ENCODE results near the gene SLC4A3.

Gene SLC4A3

DNA sequence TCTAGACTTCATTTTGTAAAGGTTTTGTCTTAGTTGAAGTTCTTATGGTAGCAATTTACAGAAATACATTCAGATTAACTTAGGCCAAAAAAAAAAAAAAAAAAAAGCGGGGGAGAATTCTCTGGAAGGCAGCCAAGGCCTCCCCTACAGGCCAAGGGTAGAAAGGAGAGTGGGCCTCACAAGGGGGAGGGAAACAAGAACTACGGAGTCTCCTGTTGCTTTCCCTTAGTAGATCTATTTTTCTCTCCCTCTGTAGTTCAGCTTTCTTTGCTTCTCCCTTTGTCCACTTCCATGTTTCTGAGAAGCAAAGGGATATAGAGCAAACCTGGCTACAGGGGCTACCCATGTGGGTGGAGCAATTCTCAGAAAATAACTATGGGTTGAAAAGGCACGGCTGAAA, 32.2 kb upstream of the SLC4A3 start:
- Histone ChIP-seq H3K9me2 (ENCODE audit: low read depth, low read length) (no peaks in the 10 kb centered on the region), H3K4me2 (ENCODE audit: low read length) (no peak overlapping the region), H3K9ac (ENCODE audit: low read length) (no peak overlapping the region), H3K27ac (ENCODE audit: low read depth, low read length, poor library complexity, severe bottlenecking) (no peak overlapping the region), H3K27me3 (ENCODE audit: insufficient read depth, low read length) (no peaks in the 10 kb centered on the region), H3K9me3 (ENCODE audit: low read length) (no peaks in the 10 kb centered on the region), H4K20me1 (ENCODE audit: insufficient read depth, low read length) (no peaks in the 10 kb centered on the region), H3F3A (ENCODE audit: insufficient read depth, low read length) (no peaks in the 10 kb centered on the region), H2AFZ (ENCODE audit: low read length) (no peak overlapping the region), H3K4me3 (ENCODE audit: low read depth, low read length, poor library complexity, severe bottlenecking) (no peak overlapping the region), H3K36me3 (ENCODE audit: insufficient read depth, low read length) (no peaks in the 10 kb centered on the region), H3K4me1 (ENCODE audit: insufficient read depth, low read length, severe bottlenecking) (peaks cover 12% of the 10 kb centered on the region), H3K79me2 (ENCODE audit: insufficient read depth, low read length) (no peaks in the 10 kb centered on the region)
- TF ChIP-seq, protein P1, sequence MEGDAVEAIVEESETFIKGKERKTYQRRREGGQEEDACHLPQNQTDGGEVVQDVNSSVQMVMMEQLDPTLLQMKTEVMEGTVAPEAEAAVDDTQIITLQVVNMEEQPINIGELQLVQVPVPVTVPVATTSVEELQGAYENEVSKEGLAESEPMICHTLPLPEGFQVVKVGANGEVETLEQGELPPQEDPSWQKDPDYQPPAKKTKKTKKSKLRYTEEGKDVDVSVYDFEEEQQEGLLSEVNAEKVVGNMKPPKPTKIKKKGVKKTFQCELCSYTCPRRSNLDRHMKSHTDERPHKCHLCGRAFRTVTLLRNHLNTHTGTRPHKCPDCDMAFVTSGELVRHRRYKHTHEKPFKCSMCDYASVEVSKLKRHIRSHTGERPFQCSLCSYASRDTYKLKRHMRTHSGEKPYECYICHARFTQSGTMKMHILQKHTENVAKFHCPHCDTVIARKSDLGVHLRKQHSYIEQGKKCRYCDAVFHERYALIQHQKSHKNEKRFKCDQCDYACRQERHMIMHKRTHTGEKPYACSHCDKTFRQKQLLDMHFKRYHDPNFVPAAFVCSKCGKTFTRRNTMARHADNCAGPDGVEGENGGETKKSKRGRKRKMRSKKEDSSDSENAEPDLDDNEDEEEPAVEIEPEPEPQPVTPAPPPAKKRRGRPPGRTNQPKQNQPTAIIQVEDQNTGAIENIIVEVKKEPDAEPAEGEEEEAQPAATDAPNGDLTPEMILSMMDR (IDR thresholded peaks at IDR 0.05; ENCODE audit: low read length): no peak
- no peak for TF ChIP-seq EZH2 (IDR thresholded peaks at IDR 0.05; ENCODE audit: borderline replicate concordance, low read length)

DNA sequence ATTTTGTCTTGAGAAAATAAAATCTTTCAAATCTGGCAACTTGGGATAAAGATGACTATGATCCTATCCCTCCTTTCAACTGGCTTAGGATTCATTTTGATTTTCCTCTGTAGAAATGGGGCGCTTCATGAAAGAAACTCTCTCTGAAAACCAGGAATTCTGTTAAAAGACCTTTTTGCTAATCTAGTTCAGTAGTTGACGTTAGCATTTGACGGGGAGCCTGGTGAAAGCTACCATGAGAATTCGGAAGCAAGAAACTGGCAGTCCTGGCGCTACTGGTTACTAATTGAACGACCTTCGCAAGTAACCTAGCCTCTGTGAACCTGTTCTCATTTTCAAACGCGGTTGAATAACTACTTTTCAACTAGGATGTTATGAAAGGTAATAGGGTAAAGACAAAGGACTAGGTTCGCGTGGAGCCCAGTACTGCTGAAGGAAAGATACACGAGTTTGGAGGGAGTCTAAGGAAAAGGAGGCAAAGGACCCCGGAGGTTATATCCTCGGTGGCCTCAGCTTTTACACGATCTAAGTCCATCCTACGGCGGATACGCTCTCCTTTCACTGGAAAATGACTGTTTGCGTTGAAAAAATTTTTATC, 30.4 kb upstream of the SLC4A3 start:
- Histone ChIP-seq H3K4me1 (ENCODE audit: insufficient read depth, low read length, severe bottlenecking) (peaks cover 12% of the 10 kb centered on the region), H3K4me3 (ENCODE audit: low read depth, low read length, poor library complexity, severe bottlenecking) (peak overlapping the region; percentile 69), H3K4me2 (ENCODE audit: low read length) (peak overlapping the region; percentile 83), H3F3A (ENCODE audit: insufficient read depth, low read length) (no peaks in the 10 kb centered on the region), H3K9ac (ENCODE audit: low read length) (peak overlapping the region; percentile 75), H3K36me3 (ENCODE audit: insufficient read depth, low read length) (peaks cover 6% of the 10 kb centered on the region; the same call in 1 of the 2 replicates), H3K27ac (ENCODE audit: low read depth, low read length, poor library complexity, severe bottlenecking) (peak overlapping the region; percentile 70), H2AFZ (ENCODE audit: low read length) (peak overlapping the region; percentile 17; the same call in 1 of the 2 replicates), H4K20me1 (ENCODE audit: insufficient read depth, low read length) (no peaks in the 10 kb centered on the region), H3K79me2 (ENCODE audit: insufficient read depth, low read length) (no peaks in the 10 kb centered on the region), H3K9me2 (ENCODE audit: low read depth, low read length) (no peaks in the 10 kb centered on the region), H3K27me3 (ENCODE audit: insufficient read depth, low read length) (no peaks in the 10 kb centered on the region), H3K9me3 (ENCODE audit: low read length) (no peaks in the 10 kb centered on the region)
- TF ChIP-seq, protein P1 (IDR thresholded peaks at IDR 0.05; ENCODE audit: low read length): no peak
- TF ChIP-seq EZH2 (IDR thresholded peaks at IDR 0.05; ENCODE audit: borderline replicate concordance, low read length): no peak

DNA sequence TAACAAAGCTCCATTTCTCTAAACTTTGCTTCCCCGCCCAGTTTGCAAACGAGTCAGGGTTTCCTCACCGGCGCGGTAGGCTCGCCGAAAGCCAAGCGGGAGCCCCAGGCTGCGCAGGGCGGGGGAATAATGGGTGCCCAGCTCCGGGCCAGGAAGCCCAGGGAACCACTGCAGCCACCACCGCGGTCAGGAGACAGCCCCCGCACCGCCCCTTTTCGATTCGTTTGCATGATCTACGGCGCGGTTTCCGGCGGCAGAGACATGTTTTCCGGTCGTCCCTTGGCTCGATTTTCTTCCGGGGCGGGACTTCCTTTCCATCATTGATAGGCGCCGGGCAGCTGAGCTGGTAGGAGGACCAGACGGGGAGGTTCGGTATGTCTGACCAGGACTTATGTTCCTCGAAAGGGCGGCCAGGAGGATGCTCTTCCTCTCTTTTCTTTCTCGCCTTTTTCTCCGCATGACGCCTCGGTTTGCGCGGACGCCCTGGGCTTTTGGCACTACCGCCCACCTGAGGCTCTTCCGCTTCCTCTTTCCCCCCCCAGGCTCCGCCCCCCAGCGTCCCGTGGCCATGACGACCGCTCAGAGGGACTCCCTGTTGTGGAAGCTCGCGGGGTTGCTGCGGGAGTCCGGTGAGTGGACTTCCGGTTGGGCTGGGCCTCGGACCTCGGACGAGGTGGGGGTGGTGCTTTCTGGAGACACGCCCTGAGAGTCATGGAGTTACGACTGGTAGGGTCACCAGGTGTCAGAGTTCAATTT, 29.7 kb upstream of the SLC4A3 start, which contains the start of gene STK11IP:
Gene STK11IP (plus strand): TSS at position 306 of the 756 bp plus-strand sequence. CDS start 263 bp downstream, at position 569.
- H3K36me3 ChIP-seq (ENCODE audit: insufficient read depth, low read length): peaks cover 8% of the 10 kb centered on the region; the same call in 1 of the 2 replicates
- TF ChIP-seq, protein P1 (IDR thresholded peaks at IDR 0.05; ENCODE audit: low read length): no peak
- no peak for TF ChIP-seq EZH2 (IDR thresholded peaks at IDR 0.05; ENCODE audit: borderline replicate concordance, low read length)
- H3F3A ChIP-seq (ENCODE audit: insufficient read depth, low read length): no peaks in the 10 kb centered on the region
- H3K4me3 ChIP-seq (ENCODE audit: low read depth, low read length, poor library complexity, severe bottlenecking): peak within 1 kb of the TSS; percentile 69
- H3K4me2 ChIP-seq (ENCODE audit: low read length): peak within 1 kb of the TSS; percentile 83
- H3K27ac ChIP-seq (ENCODE audit: low read depth, low read length, poor library complexity, severe bottlenecking): peak within 1 kb of the TSS; percentile 70
- no peaks in the 10 kb centered on the region for H3K79me2 ChIP-seq (ENCODE audit: insufficient read depth, low read length)
- peaks cover 12% of the 10 kb centered on the region for H3K4me1 ChIP-seq (ENCODE audit: insufficient read depth, low read length, severe bottlenecking)
- H4K20me1 ChIP-seq (ENCODE audit: insufficient read depth, low read length): no peaks in the 10 kb centered on the region
- no peaks in the 10 kb centered on the region for H3K9me2 ChIP-seq (ENCODE audit: low read depth, low read length)
- H3K9ac ChIP-seq (ENCODE audit: low read length): peak within 1 kb of the TSS; percentile 75
- H3K9me3 ChIP-seq (ENCODE audit: low read length): no peaks in the 10 kb centered on the region
- peak within 1 kb of the TSS; percentile 38; the same call in 1 of the 2 replicates for H2AFZ ChIP-seq (ENCODE audit: low read length)
- no peaks in the 10 kb centered on the region for H3K27me3 ChIP-seq (ENCODE audit: insufficient read depth, low read length)

Data from OCI-LY1 (cell line).